ENCODE data around the gene RAD51B. TPM values are rescaled to one million over a fixed set of nuclear protein-coding genes. Genes with fewer than 3 reads are reported as not detected.
A peak's percentile ranks its signal among the peaks of the same experiment; 100 is the strongest.

The RAD51B gene
- total RNA-seq, 1 experiment from 2014 or later, result 16.7 TPM

GRCh38 chr14:68548194-68549076 lies 728.9 kb downstream of the RAD51B start:
- Histone ChIP-seq H3K79me2 (ENCODE audit: insufficient read depth, low read length) (no peaks in the 10 kb centered on the region), H3K9ac (ENCODE audit: extremely low read depth, insufficient read length, low read length) (no peak overlapping the region), H2BK5ac (ENCODE audit: insufficient read length, low read length) (no peak overlapping the region), H3K79me1 (ENCODE audit: insufficient read depth, low read depth, low read length, poor library complexity, severe bottlenecking) (no peaks in the 10 kb centered on the region), H4K20me1 (ENCODE audit: control insufficient read depth, insufficient read depth, insufficient read length) (no peaks in the 10 kb centered on the region), H3K14ac (ENCODE audit: insufficient read depth, low read length) (no peak overlapping the region), H3K9me3 (ENCODE audit: control insufficient read depth, low read depth, low read length) (no peaks in the 10 kb centered on the region), H4K8ac (replicated peaks; ENCODE audit: insufficient read length, low read depth, low read length) (no peak overlapping the region), H3K18ac (ENCODE audit: insufficient read length, low read depth, low read length) (no peak overlapping the region), H3K4me1 (ENCODE audit: insufficient read depth, low read length) (peaks cover 12% of the 10 kb centered on the region; the same call in 1 of the 2 replicates), H2BK12ac (ENCODE audit: insufficient read length, low read depth, low read length) (no peak overlapping the region), H2AK5ac (ENCODE audit: insufficient read length, low read length) (no peak overlapping the region), H3K4me2 (ENCODE audit: insufficient read depth, insufficient read length, low read length) (no peak overlapping the region), H3K23me2 (ENCODE audit: insufficient read length, low read depth, low read length, poor library complexity, severe bottlenecking) (no peaks in the 10 kb centered on the region), H4K5ac (ENCODE audit: insufficient read length, low read depth, low read length) (no peak overlapping the region), H3K27me3 (ENCODE audit: insufficient read depth, low read length) (no peaks in the 10 kb centered on the region; the same call in 1 of the 2 replicates), H4K91ac (ENCODE audit: insufficient read length, low read depth, low read length) (no peak overlapping the region), H2BK120ac (ENCODE audit: low read depth, low read length, poor library complexity, severe bottlenecking) (no peak overlapping the region), H3K4ac (ENCODE audit: low read depth, low read length) (no peak overlapping the region), H2AFZ (ENCODE audit: low read length) (no peak overlapping the region), H3T11ph (ENCODE audit: low read length) (no peak overlapping the region), H3K56ac (ENCODE audit: insufficient read length, low read depth, low read length) (no peak overlapping the region), H2BK15ac (ENCODE audit: low read depth, low read length) (no peak overlapping the region), H3K27ac (ENCODE audit: insufficient read length, low read depth, low read length) (no peak overlapping the region), H2BK20ac (ENCODE audit: low read depth, low read length, poor library complexity, severe bottlenecking) (no peak overlapping the region), H3K23ac (ENCODE audit: insufficient read length, low read depth, low read length) (no peak overlapping the region)
- Mint-ChIP-seq H3K36me3 (ENCODE audit: insufficient read depth in 1 of 3, low read depth in 3 of 3) (peaks cover 0 to 4% (median 0%) of the 10 kb centered on the region in 3 experiments; a peak in 1 of 7 replicates), H3K4me3 (peak overlapping the region; percentile 21 to 22; a peak in 1 of 5 replicates), H3K9me3 (no peaks in the 10 kb centered on the region), H3K27me3 (ENCODE audit: low read depth) (peaks cover 8% of the 10 kb centered on the region), H3K27ac (peak overlapping the region in 2 of 3 experiments; percentile 24 to 71; a peak in 4 of 7 replicates), H3K4me1 (peaks cover 45 to 59% of the 10 kb centered on the region in 2 experiments)
- DNase-seq, result no peak
- WGBS (ENCODE audit: extremely low coverage, insufficient read length, low lambda C conversion rate), result no CpG with 5 or more reads among the region's 14 CpGs
- TF ChIP-seq, protein P1, sequence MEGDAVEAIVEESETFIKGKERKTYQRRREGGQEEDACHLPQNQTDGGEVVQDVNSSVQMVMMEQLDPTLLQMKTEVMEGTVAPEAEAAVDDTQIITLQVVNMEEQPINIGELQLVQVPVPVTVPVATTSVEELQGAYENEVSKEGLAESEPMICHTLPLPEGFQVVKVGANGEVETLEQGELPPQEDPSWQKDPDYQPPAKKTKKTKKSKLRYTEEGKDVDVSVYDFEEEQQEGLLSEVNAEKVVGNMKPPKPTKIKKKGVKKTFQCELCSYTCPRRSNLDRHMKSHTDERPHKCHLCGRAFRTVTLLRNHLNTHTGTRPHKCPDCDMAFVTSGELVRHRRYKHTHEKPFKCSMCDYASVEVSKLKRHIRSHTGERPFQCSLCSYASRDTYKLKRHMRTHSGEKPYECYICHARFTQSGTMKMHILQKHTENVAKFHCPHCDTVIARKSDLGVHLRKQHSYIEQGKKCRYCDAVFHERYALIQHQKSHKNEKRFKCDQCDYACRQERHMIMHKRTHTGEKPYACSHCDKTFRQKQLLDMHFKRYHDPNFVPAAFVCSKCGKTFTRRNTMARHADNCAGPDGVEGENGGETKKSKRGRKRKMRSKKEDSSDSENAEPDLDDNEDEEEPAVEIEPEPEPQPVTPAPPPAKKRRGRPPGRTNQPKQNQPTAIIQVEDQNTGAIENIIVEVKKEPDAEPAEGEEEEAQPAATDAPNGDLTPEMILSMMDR (conservative IDR thresholded peaks at IDR 0.05), result no peak
